H1 (cell line): ENCODE results near the gene ENTR1. TPM values are rescaled to one million over a fixed set of nuclear protein-coding genes. Genes with fewer than 3 reads are reported as not detected.
A peak's percentile ranks its signal among the peaks of the same experiment; 100 is the strongest.

Experiments
- CTCF ChIA-PET: fragments of 300-600 bp; sonication (Branson Sonifier 250); formaldehyde crosslinking; loops from one replicate; lab custom pipeline; 2021; ENCODE audit not compliant: partially characterized antibody; lab: Charles Lee
- POLR2A ChIA-PET: fragments of 300-600 bp; sonication (Branson Sonifier 250); formaldehyde crosslinking; loops from one replicate; lab custom pipeline; 2021; ENCODE audit warnings: inconsistent platforms; ENCODE audit not compliant: partially characterized antibody; lab: Charles Lee
- DNase-seq, 2 experiments: peaks; one replicate each; pipeline versions ENCODE4 v3.0.0 to v3.0.0-alpha.2; 2010 to 2022; ENCODE audit warnings: low spot score in 2 of 2, low read depth in 1 of 2, mixed read lengths in 1 of 2
- FAIRE-seq: peaks from 2 replicates; lab custom pipeline; 2011; peaks lifted over from hg19 to GRCh38; lab: Jason Lieb, UNC
- H2AFZ ChIP-seq: 2 replicates; pipeline ENCODE4 v1.8.1; 2012; ENCODE audit warnings: low read length, inconsistent platforms
- H2AK5ac ChIP-seq: 2 replicates; pipeline ENCODE4 v1.6.1; 2013; ENCODE audit warnings: low read depth, low read length
- H2BK120ac ChIP-seq: replicated peaks from 2 replicates; pipeline ENCODE3; 2013; ENCODE audit warnings: low read depth, low read length, inconsistent platforms
- H2BK12ac ChIP-seq: 2 replicates; pipeline ENCODE4 v1.6.1; 2013; ENCODE audit warnings: low read depth, low read length
- H2BK15ac ChIP-seq: 2 replicates; pipeline ENCODE4 v1.6.1; 2013; ENCODE audit warnings: low read length
- H2BK20ac ChIP-seq: 2 replicates; pipeline ENCODE4 v1.6.1; 2013; ENCODE audit warnings: low read length
- H2BK5ac ChIP-seq: 2 replicates; pipeline ENCODE4 v1.6.1; 2013; ENCODE audit warnings: low read depth, low read length
- H3K14ac ChIP-seq: 2 replicates; pipeline ENCODE4 v1.6.1; 2013; ENCODE audit warnings: inconsistent platforms; ENCODE audit not compliant: insufficient read length
- H3K18ac ChIP-seq: 2 replicates; pipeline ENCODE4 v1.6.1; 2013; ENCODE audit warnings: low read length; ENCODE audit errors: extremely low read depth
- H3K23ac ChIP-seq: 2 replicates; pipeline ENCODE4 v1.6.1; 2013; ENCODE audit warnings: inconsistent platforms; ENCODE audit not compliant: insufficient read length
- H3K23me2 ChIP-seq: 2 replicates; pipeline ENCODE4 v1.6.1; 2013; ENCODE audit warnings: low read depth, low read length
- H3K27ac ChIP-seq: 2 replicates; pipeline ENCODE4 v1.6.1; 2011; ENCODE audit warnings: low read depth, low read length, inconsistent platforms
- H3K27me3 ChIP-seq, 4 experiments: replicated peaks in 1 of 4; 1 replicate in 1 of 4; 2 replicates in 3 of 4; pipeline versions ENCODE4 v1.6.1 to v1.8.1; 2011 to 2013; ENCODE audit warnings: low read length in 3 of 4, mild to moderate bottlenecking in 3 of 4, inconsistent platforms in 2 of 4, mixed read lengths in 2 of 4, moderate library complexity in 1 of 4; ENCODE audit not compliant: control insufficient read depth in 3 of 4, insufficient read depth in 3 of 4; ENCODE audit errors: extremely low read depth in 1 of 4
- H3K36me3 ChIP-seq, 4 experiments: 2 replicates each; pipeline versions ENCODE4 v1.6.1 to v1.8.1; 2011 to 2013; ENCODE audit warnings: mild to moderate bottlenecking in 4 of 4, low read length in 3 of 4, moderate library complexity in 2 of 4, control low read depth in 1 of 4, inconsistent platforms in 1 of 4; ENCODE audit not compliant: insufficient read depth in 4 of 4, control insufficient read depth in 2 of 4
- H3K4ac ChIP-seq: replicated peaks from 2 replicates; pipeline ENCODE3; 2013; ENCODE audit warnings: low read length, low read depth, mixed read lengths, inconsistent platforms; ENCODE audit not compliant: insufficient read length
- H3K4me1 ChIP-seq, 4 experiments: replicated peaks in 1 of 4; 1 replicate in 1 of 4; 2 replicates in 3 of 4; pipeline versions ENCODE4 v1.6.1 to v1.8.1; 2011 to 2013; ENCODE audit warnings: low read length in 3 of 4, inconsistent platforms in 2 of 4, mixed read lengths in 1 of 4; ENCODE audit not compliant: insufficient read depth in 4 of 4, control insufficient read depth in 3 of 4
- H3K4me2 ChIP-seq, 2 experiments: 2 replicates each; pipeline versions ENCODE4 v1.6.1 to v1.8.1; 2011 to 2013; ENCODE audit warnings: low read depth in 2 of 2, low read length in 2 of 2, control low read depth in 1 of 2, inconsistent platforms in 1 of 2, mild to moderate bottlenecking in 1 of 2; ENCODE audit not compliant: insufficient read depth in 1 of 2
- H3K4me3 ChIP-seq, 4 experiments: fragments of 200-600, 300-600 bp in 1 of 4; sonication (generic), shearing (Covaris generic), sonication (Bioruptor Twin) in 1 of 4; 2 replicates each; pipeline versions ENCODE4 v1.5.1 to v1.8.1; 2011 to 2016; ENCODE audit warnings: low read length in 4 of 4, low read depth in 3 of 4, control low read depth in 2 of 4, inconsistent platforms in 2 of 4, mild to moderate bottlenecking in 2 of 4, mixed read lengths in 1 of 4, moderate library complexity in 1 of 4; ENCODE audit not compliant: insufficient read depth in 2 of 4; ENCODE audit errors: extremely low read depth in 1 of 4
- H3K56ac ChIP-seq: replicated peaks from 2 replicates; pipeline ENCODE3; 2013; ENCODE audit warnings: low read depth, mild to moderate bottlenecking, mixed read lengths, low read length, inconsistent platforms; ENCODE audit not compliant: insufficient read length
- H3K79me1 ChIP-seq: 2 replicates; pipeline ENCODE4 v1.6.1; 2013; ENCODE audit warnings: low read depth, low read length, control low read depth
- H3K79me2 ChIP-seq, 2 experiments: 2 replicates each; pipeline versions ENCODE4 v1.6.1 to v1.8.1; 2012 to 2013; ENCODE audit warnings: low read length in 2 of 2, mild to moderate bottlenecking in 2 of 2, inconsistent platforms in 1 of 2; ENCODE audit not compliant: insufficient read depth in 2 of 2, control insufficient read depth in 1 of 2
- H3K9ac ChIP-seq, 4 experiments: replicated peaks in 1 of 4; 1 replicate in 1 of 4; 2 replicates in 3 of 4; pipeline versions ENCODE4 v1.6.1 to v1.8.1; 2011 to 2013; ENCODE audit warnings: low read depth in 3 of 4, low read length in 3 of 4, control low read depth in 2 of 4, mild to moderate bottlenecking in 2 of 4, moderate library complexity in 2 of 4, inconsistent platforms in 1 of 4; ENCODE audit errors: extremely low read depth in 1 of 4
- H3K9me3 ChIP-seq, 2 experiments: 2 replicates each; pipeline versions ENCODE4 v1.6.1 to v1.8.1; 2012 to 2013; ENCODE audit warnings: mild to moderate bottlenecking in 2 of 2, moderate library complexity in 2 of 2, control low read depth in 1 of 2, inconsistent platforms in 1 of 2, low read depth in 1 of 2, low read length in 1 of 2, mixed read lengths in 1 of 2; ENCODE audit not compliant: insufficient read depth in 2 of 2
- H4K20me1 ChIP-seq, 2 experiments: replicated peaks in 1 of 2; 2 replicates each; pipeline versions ENCODE3 to v1.8.1; 2011 to 2013; ENCODE audit warnings: inconsistent platforms in 2 of 2, low read length in 2 of 2, mild to moderate bottlenecking in 1 of 2; ENCODE audit not compliant: insufficient read depth in 2 of 2, control insufficient read depth in 1 of 2
- H4K5ac ChIP-seq: 2 replicates; pipeline ENCODE4 v1.6.1; 2013; ENCODE audit warnings: low read length, low read depth, mixed read lengths, inconsistent platforms; ENCODE audit not compliant: insufficient read length
- H4K8ac ChIP-seq: 2 replicates; pipeline ENCODE4 v1.8.0; 2013; ENCODE audit warnings: mild to moderate bottlenecking, moderate library complexity, low read length, inconsistent platforms; ENCODE audit not compliant: insufficient read depth; ENCODE audit errors: extremely low read depth
- H4K91ac ChIP-seq: replicated peaks from 2 replicates; pipeline ENCODE3; 2013; ENCODE audit warnings: low read length, mixed read lengths, inconsistent platforms; ENCODE audit not compliant: insufficient read length
- ASH2L ChIP-seq: fragments of 200-600, 300-600 bp; sonication (generic); IDR thresholded peaks from one replicate; pipeline ENCODE4 v1.7.1; 2017; ENCODE audit warnings: low read length
- BACH1 ChIP-seq: IDR thresholded peaks from 2 replicates; pipeline ENCODE4 v1.6.1; 2012; ENCODE audit warnings: low read length, improper control_type of control experiment
- CBX8 ChIP-seq: fragments of 300-800, 300-1000 bp; sonication (generic); IDR thresholded peaks from 2 replicates; pipeline ENCODE4 v1.7.1; 2016; ENCODE audit warnings: low read depth, low read length, borderline replicate concordance
- CHD2 ChIP-seq: IDR thresholded peaks from 2 replicates; pipeline ENCODE4 v1.6.1; 2012; ENCODE audit warnings: low read length, improper control_type of control experiment
- KDM4A ChIP-seq: IDR thresholded peaks from one replicate; pipeline ENCODE4 v1.7.1; 2012; ENCODE audit warnings: low read depth, mild to moderate bottlenecking, moderate library complexity, low read length, inconsistent platforms; ENCODE audit not compliant: severe bottlenecking
- MAFK ChIP-seq: IDR thresholded peaks from 2 replicates; pipeline ENCODE4 v1.6.1; 2012; ENCODE audit warnings: low read depth, mild to moderate bottlenecking, improper control_type of control experiment, low read length
- POU5F1 ChIP-seq: IDR thresholded peaks from 2 replicates; pipeline ENCODE4 v1.6.1; 2011; ENCODE audit warnings: low read depth, mild to moderate bottlenecking, low read length, moderate library complexity
- SIN3A ChIP-seq, 2 experiments: IDR thresholded peaks in 1 of 2; conservative IDR thresholded peaks in 1 of 2; 2 replicates each; pipeline ENCODE4 v1.6.1; 2011 to 2012; ENCODE audit warnings: low read length in 2 of 2, improper control_type of control experiment in 1 of 2, low read depth in 1 of 2, mild to moderate bottlenecking in 1 of 2
- SIRT6 ChIP-seq: IDR thresholded peaks from one replicate; pipeline ENCODE4 v1.7.1; 2012; ENCODE audit warnings: low read length, inconsistent platforms
- SIX5 ChIP-seq: IDR thresholded peaks from 2 replicates; pipeline ENCODE4 v1.6.1; 2011; ENCODE audit warnings: mild to moderate bottlenecking, low read depth, low read length
- SP1 ChIP-seq: IDR thresholded peaks from 2 replicates; pipeline ENCODE4 v1.6.1; 2011; ENCODE audit warnings: low read depth, low read length
- TBP ChIP-seq: IDR thresholded peaks from 2 replicates; pipeline ENCODE4 v1.6.1; 2011; ENCODE audit warnings: low read depth, low read length, improper control_type of control experiment
- WGBS, 2 experiments: shearing (Covaris generic) in 1 of 2; methylation state at CpG; one replicate each; pipeline versions ENCODE4 v1.1.6 to v1.1.7; 2013 to 2015; ENCODE audit warnings: low lambda C conversion rate in 2 of 2, mixed read lengths in 2 of 2, inconsistent platforms in 1 of 2, low coverage in 1 of 2, missing lambda C conversion rate in 1 of 2; ENCODE audit not compliant: insufficient replicate concordance in 2 of 2, insufficient coverage in 1 of 2, insufficient read length in 1 of 2; ENCODE audit errors: extremely low coverage in 1 of 2, missing lambda C conversion rate in 1 of 2; 5-methylcytosine and 5-hydroxymethylcytosine counted together
- polyA plus RNA-seq, 7 experiments: library from polyadenylated mRNA; depleted of rRNA in 3 of 7; stranded (reverse) in 5 of 7; unstranded in 2 of 7; fragments of >200 nt in 5 of 7; fragments of 200-250 nt in 2 of 7; gene quantifications; 1 replicate in 5 of 7; 2 replicates in 1 of 7; 4 replicates in 1 of 7; pipeline versions ENCODE4 v1.2.1 to v1.2.3, GENCODE V29; 2011 to 2013; ENCODE audit warnings: missing spikeins in 2 of 7, mixed read lengths in 2 of 7
- total RNA-seq: library from RNA; stranded (reverse); fragmentation: NEBNext Ultra II Directional; extraction: Animal tissue kit (Norgen Biotek cat#: 25700); gene quantifications from 2 replicates; pipeline ENCODE4 v1.2.1, GENCODE V29; 2021
- TF ChIP-seq, protein P1 (sequence below), 3 experiments: IDR thresholded peaks; 1 replicate in 2 of 3; 2 replicates in 1 of 3; pipeline versions ENCODE4 v1.5.1 to v1.6.1; 2011; ENCODE audit warnings: low read length in 3 of 3, mild to moderate bottlenecking in 3 of 3, inconsistent platforms in 2 of 3, low read depth in 1 of 3, moderate library complexity in 1 of 3; ENCODE audit not compliant: insufficient read depth in 1 of 3; ENCODE audit errors: control extremely low read depth in 1 of 3

The ENTR1 gene
- total and polyA plus RNA-seq, 2 of the 8 experiments (the other 6 are each of a cell fraction or from before 2014, with no cell fraction given) = 65.2 to 102 TPM

GRCh38 chr9:136379003-136379287 lies 31.5 kb downstream of the ENTR1 start:
- ChIA-PET POLR2A (interaction anchor here (1.1 to 3.2 kb wide), 6 partner anchors 8 to 79 kb away, joined by 3 to 19 read pairs (median 8); partner anchors contain the start of gene SNAPC4), CTCF (interaction anchor here (1.1 to 1.7 kb wide), 4 partner anchors 12 to 108 kb away, joined by 3 to 6 read pairs (median 5); partner anchors contain the start of gene DNLZ)
- no peak overlapping the region for H3K14ac ChIP-seq
- no peak overlapping the region for H3K9ac ChIP-seq
- H3K23ac ChIP-seq = no peak overlapping the region
- H3K4ac ChIP-seq = no peak overlapping the region
- no peak overlapping the region for H2BK15ac ChIP-seq
- no peak overlapping the region for H2BK120ac ChIP-seq
- H4K8ac ChIP-seq = peak overlapping the region; percentile 14; the same call in 1 of the 2 replicates
- H2BK5ac ChIP-seq = no peak overlapping the region
- WGBS, 2 experiments = 93% methylated on average over 10 of the region's 18 CpGs; no CpG with 5 or more reads in 1 of the 2 experiments
- H3K23me2 ChIP-seq = no peaks in the 10 kb centered on the region
- no peak overlapping the region for H4K5ac ChIP-seq
- TF ChIP-seq ASH2L = no peak
- no peak for TF ChIP-seq SP1
- TF ChIP-seq CHD2 = no peak
- TF ChIP-seq BACH1 = no peak
- TF ChIP-seq KDM4A = no peak
- no peak for TF ChIP-seq SIX5
- no peak for TF ChIP-seq CBX8
- no peak for TF ChIP-seq POU5F1
- TF ChIP-seq MAFK = no peak
- no peak for TF ChIP-seq SIRT6
- no peak for TF ChIP-seq SIN3A (conservative IDR thresholded peaks at IDR 0.05 in 1 of 2, IDR thresholded peaks at IDR 0.05 in 1 of 2; ENCODE audit: low read depth in 1 of 2, low read length in 2 of 2)
- TF ChIP-seq, protein P1, sequence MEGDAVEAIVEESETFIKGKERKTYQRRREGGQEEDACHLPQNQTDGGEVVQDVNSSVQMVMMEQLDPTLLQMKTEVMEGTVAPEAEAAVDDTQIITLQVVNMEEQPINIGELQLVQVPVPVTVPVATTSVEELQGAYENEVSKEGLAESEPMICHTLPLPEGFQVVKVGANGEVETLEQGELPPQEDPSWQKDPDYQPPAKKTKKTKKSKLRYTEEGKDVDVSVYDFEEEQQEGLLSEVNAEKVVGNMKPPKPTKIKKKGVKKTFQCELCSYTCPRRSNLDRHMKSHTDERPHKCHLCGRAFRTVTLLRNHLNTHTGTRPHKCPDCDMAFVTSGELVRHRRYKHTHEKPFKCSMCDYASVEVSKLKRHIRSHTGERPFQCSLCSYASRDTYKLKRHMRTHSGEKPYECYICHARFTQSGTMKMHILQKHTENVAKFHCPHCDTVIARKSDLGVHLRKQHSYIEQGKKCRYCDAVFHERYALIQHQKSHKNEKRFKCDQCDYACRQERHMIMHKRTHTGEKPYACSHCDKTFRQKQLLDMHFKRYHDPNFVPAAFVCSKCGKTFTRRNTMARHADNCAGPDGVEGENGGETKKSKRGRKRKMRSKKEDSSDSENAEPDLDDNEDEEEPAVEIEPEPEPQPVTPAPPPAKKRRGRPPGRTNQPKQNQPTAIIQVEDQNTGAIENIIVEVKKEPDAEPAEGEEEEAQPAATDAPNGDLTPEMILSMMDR (IDR thresholded peaks at IDR 0.05; ENCODE audit: control extremely low read depth in 1 of 3, insufficient read depth in 1 of 3, low read depth in 1 of 3, low read length in 3 of 3) = no peak
- TF ChIP-seq TBP = no peak
- H3K79me2 ChIP-seq = no peaks in the 10 kb centered on the region
- H3K4me2 ChIP-seq = no peak overlapping the region
- no peaks in the 10 kb centered on the region; the same call in 1 of the 2 replicates for H3K79me1 ChIP-seq
- H4K20me1 ChIP-seq = peaks cover 5 to 14% of the 10 kb centered on the region in 2 experiments
- no peak overlapping the region for H3K4me3 ChIP-seq
- peaks cover 6 to 51% (median 22%) of the 10 kb centered on the region in 4 experiments; a peak in 7 of 8 replicates for H3K36me3 ChIP-seq
- DNase-seq = no peak
- H4K91ac ChIP-seq = no peak overlapping the region
- no peak overlapping the region for H3K18ac ChIP-seq
- H2AFZ ChIP-seq = no peak overlapping the region
- no peak overlapping the region for H2AK5ac ChIP-seq
- H3K27ac ChIP-seq = no peak overlapping the region
- no peak overlapping the region for H3K56ac ChIP-seq
- H3K9me3 ChIP-seq = no peaks in the 10 kb centered on the region
- no peak overlapping the region for H2BK12ac ChIP-seq
- H3K4me1 ChIP-seq = no peaks in the 10 kb centered on the region
- FAIRE-seq = no peak
- no peak overlapping the region for H2BK20ac ChIP-seq
- no peaks in the 10 kb centered on the region for H3K27me3 ChIP-seq
